ENCODE data around the gene MACROD2. TPM values are rescaled to one million over a fixed set of nuclear protein-coding genes. Genes with fewer than 3 reads are reported as not detected.
A peak's percentile ranks its signal among the peaks of the same experiment; 100 is the strongest.

Gene MACROD2
- total RNA-seq, 1 donor from 2014 or later = 78.2 TPM

GRCh38 chr20:15058841-15059240 lies 1063.5 kb downstream of the MACROD2 start:
- ATAC-seq (no peak), DNase-seq (no peak)
- Histone ChIP-seq H3K36me3 (no peaks in the 10 kb centered on the region), H3K27ac (no peak overlapping the region), H3K27me3 (no peaks in the 10 kb centered on the region), H3K4me1 (no peaks in the 10 kb centered on the region), H3K9me3 (no peaks in the 10 kb centered on the region), H3K4me3 (no peak overlapping the region)
- intact Hi-C loops (cut with DNase I) = no loop called here
- no peak for TF ChIP-seq CTCF (IDR thresholded peaks at IDR 0.05)

- ATAC-seq (no peak), DNase-seq (no peak)
- Histone ChIP-seq H3K27ac (no peak overlapping the region), H3K27me3 (no peaks in the 10 kb centered on the region), H3K36me3 (no peaks in the 10 kb centered on the region), H3K4me3 (no peak overlapping the region), H3K4me1 (no peaks in the 10 kb centered on the region), H3K9me3 (no peaks in the 10 kb centered on the region)
- intact Hi-C loops (cut with DNase I) = no loop called here
- TF ChIP-seq CTCF (IDR thresholded peaks at IDR 0.05) = no peak
Observed at GRCh38 chr20:15059438-15059837, 1064.1 kb downstream of the MACROD2 start.

GRCh38 chr20:15060265-15061060 lies 1065.1 kb downstream of the MACROD2 start:
- DNase-seq = no peak
- ATAC-seq = no peak

DNA sequence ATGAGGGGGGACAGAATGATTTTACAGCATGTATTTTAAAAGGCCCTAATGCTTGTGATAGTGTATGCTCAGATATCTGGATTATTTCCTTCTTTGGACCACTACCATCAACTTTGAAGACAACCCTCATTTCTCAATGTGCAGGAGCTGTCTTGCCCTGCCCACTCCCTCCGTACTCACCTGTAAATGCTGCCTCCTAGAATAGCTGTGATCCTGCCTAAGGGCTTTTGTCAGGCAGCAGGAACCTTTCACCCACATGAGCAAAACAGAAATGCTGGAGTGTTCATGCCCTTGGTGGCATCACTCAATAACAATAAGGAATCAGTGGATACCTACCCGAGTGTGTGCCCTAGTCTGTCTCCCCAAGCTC lies 1065.7 kb downstream of the MACROD2 start:
- Histone ChIP-seq H3K4me3 (no peak overlapping the region), H3K27ac (no peak overlapping the region), H3K27me3 (no peaks in the 10 kb centered on the region), H3K4me1 (no peaks in the 10 kb centered on the region), H3K9me3 (no peaks in the 10 kb centered on the region), H3K36me3 (no peaks in the 10 kb centered on the region)
- ATAC-seq (no peak), DNase-seq (no peak)
- intact Hi-C loops (cut with DNase I) = no loop called here
- TF ChIP-seq CTCF (IDR thresholded peaks at IDR 0.05) = no peak

More at GRCh38 chr20:15060265-15061060, 1065.1 kb downstream of the MACROD2 start:
- no peaks in the 10 kb centered on the region for H3K36me3 ChIP-seq
- TF ChIP-seq CTCF (IDR thresholded peaks at IDR 0.05) = no peak
- H3K27ac ChIP-seq = no peak overlapping the region
- no peak overlapping the region for H3K4me3 ChIP-seq
- no peaks in the 10 kb centered on the region for H3K4me1 ChIP-seq
- intact Hi-C loops (cut with DNase I) = no loop called here
- H3K9me3 ChIP-seq = no peaks in the 10 kb centered on the region
- H3K27me3 ChIP-seq = no peaks in the 10 kb centered on the region

DNA sequence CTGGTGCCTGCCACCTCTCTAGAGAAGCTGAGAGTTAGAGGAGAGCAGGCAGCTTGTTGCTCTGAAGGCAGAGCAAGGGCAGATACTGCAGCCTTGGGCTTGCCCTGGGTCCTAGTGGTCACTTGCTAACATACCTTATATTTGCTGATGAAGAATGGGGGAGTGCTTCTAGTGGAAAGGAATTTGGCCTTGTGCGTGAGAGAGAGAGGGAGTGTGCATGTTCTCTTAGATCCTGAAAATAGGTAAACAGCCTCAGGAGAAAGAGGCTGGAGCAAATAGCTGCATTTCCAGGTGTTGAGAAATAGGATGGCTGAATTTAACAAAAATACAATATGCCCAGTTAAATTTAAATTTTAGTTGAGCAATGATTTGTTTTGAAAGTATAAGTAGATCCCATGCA lies 1066.6 kb downstream of the MACROD2 start:
- ATAC-seq = peak; percentile 88
- intact Hi-C loops (cut with DNase I) = no loop called here
- DNase-seq = no peak
- Histone ChIP-seq H3K4me3 (no peak overlapping the region), H3K27ac (no peak overlapping the region), H3K27me3 (no peaks in the 10 kb centered on the region), H3K4me1 (no peaks in the 10 kb centered on the region), H3K9me3 (no peaks in the 10 kb centered on the region), H3K36me3 (no peaks in the 10 kb centered on the region)
- no peak for TF ChIP-seq CTCF (IDR thresholded peaks at IDR 0.05)

All from upper lobe of right lung (tissue), 1 donor.